Right cardiac atrium (tissue), 5 donors: Measurements from ENCODE around the gene MATR3. TPM values are rescaled to one million over a fixed set of nuclear protein-coding genes. Genes with fewer than 3 reads are reported as not detected.
"Not testable (repeated sequence)": the region's sequence is repeated elsewhere in the genome, so short reads cannot be mapped to it uniquely, and the experiment has no call there.

Source experiments
- ATAC-seq, 2 donors: fragments of 200-7000 bp; cut with Tn5 transposase; one replicate each; pipeline versions ENCODE4 v1.8.0 to v1.9.1; 2020; ENCODE audit warnings: moderate library complexity in 2 of 2, mild to moderate bottlenecking in 1 of 2
- DNase-seq, 3 donors: peaks; one replicate each; pipeline ENCODE4 v3.0.0-alpha.2; 2020
- H3K27ac ChIP-seq: one replicate; pipeline ENCODE4 v1.5.1; 2013; ENCODE audit warnings: mild to moderate bottlenecking, low read length, control low read depth, moderate library complexity
- H3K27me3 ChIP-seq: one replicate; pipeline ENCODE4 v1.6.1; 2013; ENCODE audit not compliant: control insufficient read depth, insufficient read depth
- H3K4me1 ChIP-seq: one replicate; pipeline ENCODE4 v1.6.1; 2013; ENCODE audit warnings: low read length; ENCODE audit not compliant: control insufficient read depth, insufficient read depth
- H3K4me3 ChIP-seq: one replicate; pipeline ENCODE4 v1.5.1; 2013; ENCODE audit warnings: low read length, control low read depth
- H3K9me3 ChIP-seq: one replicate; pipeline ENCODE4 v1.6.1; 2013; ENCODE audit warnings: low read length; ENCODE audit not compliant: control insufficient read depth
- WGBS: extraction: QIAGEN DNeasy Blood & Tissue Kit; methylation state at CpG from one replicate; pipeline ENCODE4 v1.1.7; 2013; 5-methylcytosine and 5-hydroxymethylcytosine counted together
- intact Hi-C, 4 donors: fragments of 100-400 bp; cut with DNase I; formaldehyde crosslinking; loops; one replicate each; pipeline versions ENCODE4 v1.11.0 to v1.14.0; 2022 to 2023
- polyA plus RNA-seq: library from polyadenylated mRNA; stranded (reverse); fragments of 200-250 nt; gene quantifications from one replicate; pipeline ENCODE4 v1.2.3, GENCODE V29; 2013
- total RNA-seq, 4 donors: library from RNA; stranded (reverse); fragmentation: NEBNext Ultra II Directional; extraction: Animal tissue kit (Norgen Biotek cat#: 25700); gene quantifications; one replicate each; pipeline ENCODE4 v1.2.1, GENCODE V29; 2021
- donor health status: healthy with polysubstance abuse.
- donor health status: DM: no; HTN: yes; CAD: no.
- donor health status: DM: no; HTN: no; CAD: no.
- donor health status: DM: no; HTN: yes; CAD: no; lungs with severe emphysema.
- donor health status: DM: yes; HTN: yes; CAD: no.

MATR3 gene
- total and polyA plus RNA-seq, 5 donors, result 144 to 162 (median 149) TPM

DNA sequence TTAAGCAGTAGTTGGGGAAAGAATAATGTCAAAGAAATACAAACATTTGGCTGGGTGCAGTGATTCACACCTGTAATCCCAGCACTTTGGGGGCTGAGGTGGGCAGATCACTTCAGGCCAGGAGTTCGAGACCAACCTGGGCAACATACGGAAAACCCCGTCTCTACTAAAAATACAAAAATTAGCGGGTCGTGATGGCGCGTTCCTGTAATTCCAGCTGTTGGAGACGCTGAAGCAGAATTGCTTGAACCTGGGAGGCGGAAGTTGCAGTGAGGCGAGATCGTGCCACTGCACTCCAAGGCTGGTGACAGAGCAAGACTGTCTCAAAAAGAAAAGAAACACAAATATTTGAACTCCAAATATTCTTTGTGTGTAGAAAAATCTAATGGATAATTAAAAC, 4.7 kb downstream of the MATR3 start:
- WGBS, result 50% methylated on average over 11 of the region's 11 CpGs
- Histone ChIP-seq H3K4me1 (peaks cover 16% of the 10 kb centered on the region), H3K27me3 (no peaks in the 10 kb centered on the region), H3K9me3 (no peaks in the 10 kb centered on the region), H3K4me3 (no peak overlapping the region), H3K27ac (no peak overlapping the region)
- DNase-seq (peak in 1 of 3 donors; percentile 14), ATAC-seq (no peak)
- intact Hi-C loops, result no loop called here

DNA sequence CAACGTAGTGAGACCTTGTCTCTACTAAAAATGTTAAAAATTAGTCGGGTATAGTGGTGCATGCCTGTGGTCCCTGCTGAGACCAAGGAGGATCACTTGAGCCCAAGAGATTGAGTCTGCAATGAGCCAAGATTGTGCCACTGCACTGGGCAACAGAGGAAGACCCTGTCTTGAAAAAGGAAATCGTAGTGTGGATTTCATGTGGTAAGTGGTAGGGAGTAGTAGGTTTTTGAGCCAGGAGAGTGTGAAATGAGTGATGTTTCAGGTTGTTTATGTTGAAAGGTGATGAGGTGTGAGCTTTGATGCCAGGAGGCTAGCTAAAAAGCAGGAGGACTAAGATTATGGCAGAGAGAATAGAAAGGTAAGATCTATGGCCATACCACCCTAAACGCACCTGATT, 5.9 kb downstream of the MATR3 start:
- ATAC-seq, result no peak
- Histone ChIP-seq H3K4me1 (peaks cover 19% of the 10 kb centered on the region), H3K9me3 (no peaks in the 10 kb centered on the region), H3K4me3 (no peak overlapping the region), H3K27ac (no peak overlapping the region), H3K27me3 (no peaks in the 10 kb centered on the region)
- no peak for DNase-seq
- 47% methylated on average over 4 of the region's 4 CpGs for WGBS
- intact Hi-C loops, result no loop called here

DNA sequence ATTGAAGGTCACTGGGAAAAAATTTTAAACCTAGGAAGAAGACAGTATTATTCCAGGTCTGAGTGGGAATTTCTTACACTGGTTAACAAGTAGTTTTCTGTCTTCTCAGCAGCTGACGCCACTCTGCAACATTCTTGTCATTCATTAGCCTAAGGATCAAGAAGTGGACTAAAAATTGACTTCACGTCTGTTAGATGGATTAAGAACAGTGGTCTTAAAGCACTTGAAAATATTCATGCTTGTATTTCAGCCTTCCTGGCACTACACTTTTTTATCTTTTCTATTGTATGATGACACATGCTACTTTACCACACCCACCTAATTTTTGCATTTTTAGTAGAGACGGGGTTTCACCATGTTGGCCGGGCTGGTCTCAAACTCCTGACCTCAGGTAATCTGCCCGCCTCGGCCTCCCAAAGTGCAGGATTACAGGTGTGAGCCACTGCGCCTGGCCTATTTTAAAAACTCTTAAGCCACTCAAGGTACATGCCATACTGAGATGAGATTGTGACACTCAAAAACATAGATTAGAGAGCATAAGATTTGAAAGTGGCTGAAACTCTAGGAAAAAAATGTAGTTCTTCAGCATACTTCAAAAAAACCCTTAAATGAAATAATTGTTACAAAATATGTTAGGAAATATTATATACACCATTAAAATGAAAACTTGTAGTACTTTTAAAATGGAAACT, 8.4 kb downstream of the MATR3 start:
- no peak overlapping the region for H3K4me3 ChIP-seq
- intact Hi-C loops, result no loop called here
- H3K27me3 ChIP-seq, result no peaks in the 10 kb centered on the region
- DNase-seq (no peak), ATAC-seq (no peak)
- 47% methylated on average over 7 of the region's 7 CpGs for WGBS
- peaks cover 12% of the 10 kb centered on the region for H3K4me1 ChIP-seq
- no peaks in the 10 kb centered on the region for H3K9me3 ChIP-seq
- H3K27ac ChIP-seq, result no peak overlapping the region

DNA sequence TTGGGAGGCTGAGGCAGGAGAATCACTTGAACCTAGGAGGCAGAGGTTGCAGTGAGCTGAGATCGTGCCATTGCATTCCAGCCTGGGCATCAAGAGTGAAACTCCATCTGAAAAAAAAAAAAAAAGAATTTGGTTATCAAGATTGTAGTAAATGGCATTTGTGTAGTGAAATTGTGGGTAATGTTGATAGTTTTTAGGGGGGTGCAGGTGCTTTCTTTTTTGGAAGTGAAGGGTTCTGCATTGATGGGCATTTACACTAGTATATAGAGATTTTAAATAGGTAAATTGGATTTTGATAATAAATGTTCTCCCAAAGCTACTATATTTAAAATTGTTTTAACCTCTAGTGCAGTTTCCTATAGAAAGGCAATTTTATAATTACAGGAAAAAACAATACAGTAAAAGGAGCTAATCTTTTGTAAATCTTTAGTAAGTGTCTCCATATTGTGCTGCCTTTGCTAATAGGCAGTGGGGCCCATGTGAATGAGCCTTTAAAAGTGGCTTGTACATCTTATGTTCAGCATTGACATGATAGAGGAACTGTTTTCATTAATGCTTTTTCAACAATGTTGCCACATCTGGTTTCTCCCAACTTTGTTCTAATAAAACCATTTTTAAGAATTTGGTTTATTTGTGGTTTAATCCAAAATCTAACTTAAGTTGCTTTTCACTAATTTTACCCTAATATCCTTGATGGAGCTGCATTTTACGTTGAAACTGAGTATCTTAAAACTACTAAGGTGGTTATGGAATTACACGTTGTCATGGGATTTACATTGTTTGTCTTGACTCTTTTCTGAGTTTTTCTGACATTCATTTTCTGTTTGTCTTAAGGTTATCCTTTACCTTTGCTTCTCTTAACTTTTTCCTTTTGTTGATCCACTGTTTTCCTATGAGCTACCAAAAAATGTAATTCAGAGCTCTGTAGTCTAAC, 11.1 kb downstream of the MATR3 start:
- no peaks in the 10 kb centered on the region for H3K9me3 ChIP-seq
- intact Hi-C loops, result no loop called here
- no peak overlapping the region for H3K27ac ChIP-seq
- DNase-seq (no peak), ATAC-seq (no peak)
- H3K27me3 ChIP-seq, result no peaks in the 10 kb centered on the region
- H3K4me1 ChIP-seq, result peaks cover 9% of the 10 kb centered on the region
- H3K4me3 ChIP-seq, result no peak overlapping the region
- 35% methylated on average over 3 of the region's 3 CpGs for WGBS

DNA sequence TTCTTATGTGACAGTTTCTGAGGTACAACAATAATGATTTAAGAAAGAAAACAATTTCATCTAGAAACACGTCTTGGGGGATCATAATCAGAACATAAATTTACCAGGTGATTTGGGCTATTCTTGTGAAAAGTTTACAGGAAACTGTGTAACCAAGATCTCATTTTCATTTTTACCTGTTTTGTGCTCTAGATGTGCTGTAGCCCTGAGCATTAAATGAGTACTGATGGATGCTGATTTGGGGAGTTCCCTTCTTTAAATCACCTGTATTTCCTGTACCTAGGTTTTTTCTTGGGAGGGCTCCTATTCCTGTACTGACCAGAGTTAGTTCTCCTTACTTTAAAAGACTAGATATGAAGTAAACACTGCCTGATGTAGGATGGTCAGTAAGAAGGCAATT, 12.7 kb downstream of the MATR3 start:
- H3K27me3 ChIP-seq, result no peaks in the 10 kb centered on the region
- WGBS, result 24% methylated on average over 1 of the region's 1 CpG
- ATAC-seq (no peak), DNase-seq (no peak)
- no peaks in the 10 kb centered on the region for H3K9me3 ChIP-seq
- intact Hi-C loops, result no loop called here
- H3K4me1 ChIP-seq, result peaks cover 7% of the 10 kb centered on the region
- no peak overlapping the region for H3K27ac ChIP-seq
- H3K4me3 ChIP-seq, result no peak overlapping the region

DNA sequence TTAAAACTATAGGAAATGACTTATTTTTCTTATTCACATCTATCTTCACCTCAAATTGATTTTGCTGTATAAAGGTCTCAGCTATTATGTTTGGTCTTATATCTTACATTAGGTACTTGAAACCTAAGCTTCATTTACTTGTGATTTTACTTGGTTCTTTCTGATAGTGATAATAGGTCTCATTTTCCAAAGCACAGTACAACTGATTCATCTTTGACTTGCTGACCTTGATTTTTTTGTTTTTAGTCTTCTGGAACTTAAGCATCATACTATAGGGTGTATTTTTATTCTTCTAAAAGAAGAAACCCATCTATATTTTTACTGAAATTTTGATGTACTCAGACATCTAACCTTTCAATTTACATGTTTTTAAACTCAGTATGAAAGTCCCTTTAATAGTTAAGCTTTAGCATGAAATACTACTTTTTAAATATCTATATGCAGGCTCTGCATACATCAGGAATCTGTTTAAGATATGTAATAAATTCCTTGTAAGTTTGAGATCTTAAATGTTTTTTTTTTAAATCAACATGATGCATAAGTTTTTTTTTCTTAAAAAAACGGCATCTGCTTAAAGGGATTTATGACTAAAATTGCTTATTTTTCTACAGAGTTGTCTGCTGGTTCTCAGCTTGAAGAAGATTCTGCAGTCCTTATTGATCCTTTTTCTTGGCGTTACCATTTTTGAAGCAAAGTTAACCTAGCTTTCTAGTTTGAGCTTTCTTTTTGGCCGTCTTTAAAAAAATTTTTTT, 13.3 kb downstream of the MATR3 start:
- WGBS, result 60% methylated on average over 3 of the region's 3 CpGs
- ATAC-seq, result no peak
- H3K4me1 ChIP-seq, result peaks cover 8% of the 10 kb centered on the region
- H3K27ac ChIP-seq, result no peak overlapping the region
- H3K27me3 ChIP-seq, result no peaks in the 10 kb centered on the region
- no peak for DNase-seq
- H3K4me3 ChIP-seq, result no peak overlapping the region
- H3K9me3 ChIP-seq, result no peaks in the 10 kb centered on the region
- intact Hi-C loops, result no loop called here

DNA sequence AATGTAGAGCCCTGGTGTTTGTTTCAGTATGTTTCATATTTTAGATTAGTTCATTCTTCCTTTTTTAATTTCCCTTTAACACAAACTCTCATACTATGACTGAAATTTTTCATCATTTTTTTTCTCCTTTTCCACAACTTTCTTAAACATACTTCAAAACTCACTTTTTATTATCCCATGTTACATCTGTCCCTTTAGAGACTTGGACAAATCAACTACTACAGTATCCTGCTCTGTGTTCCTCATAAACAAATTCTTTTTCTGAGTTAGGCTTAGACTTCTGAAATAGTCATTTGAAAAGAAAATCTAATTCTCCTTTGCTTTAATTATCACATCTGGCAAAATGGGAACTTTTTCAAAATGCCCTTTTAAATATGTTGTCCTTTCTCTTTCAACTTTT, 15.3 kb downstream of the MATR3 start:
- intact Hi-C loops, result no loop called here
- no peak overlapping the region for H3K4me3 ChIP-seq
- DNase-seq, result no peak
- H3K9me3 ChIP-seq, result no peaks in the 10 kb centered on the region
- no peaks in the 10 kb centered on the region for H3K27me3 ChIP-seq
- H3K4me1 ChIP-seq, result peaks cover 9% of the 10 kb centered on the region
- H3K27ac ChIP-seq, result no peak overlapping the region
- ATAC-seq, result no peak

DNA sequence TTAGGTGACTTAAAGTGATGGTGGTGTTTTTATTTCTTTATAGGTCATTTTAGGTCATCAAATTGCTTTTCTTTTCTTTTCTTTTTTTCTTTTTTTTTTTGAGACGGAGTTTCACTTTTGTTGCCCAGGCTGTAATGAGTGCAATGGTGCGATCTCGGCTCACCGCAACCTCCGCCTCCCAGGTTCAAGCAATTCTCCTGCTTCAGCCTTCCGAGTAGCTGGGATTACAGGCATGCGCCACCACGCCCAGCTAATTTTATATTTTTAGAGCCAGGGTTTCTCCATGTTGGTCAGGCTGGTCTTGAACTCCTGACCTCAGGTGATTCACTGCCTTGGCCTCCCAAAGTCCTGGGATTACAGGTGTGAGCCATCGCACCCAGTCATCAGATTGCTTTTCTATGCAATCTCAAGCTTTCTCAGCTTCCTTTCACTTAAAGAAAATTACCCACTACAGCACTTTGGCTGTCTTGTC, 17.2 kb downstream of the MATR3 start:
- 87% methylated on average over 9 of the region's 9 CpGs for WGBS
- H3K27ac ChIP-seq, H3K4me3 ChIP-seq, H3K4me1 ChIP-seq, H3K9me3 ChIP-seq, intact Hi-C loops, ATAC-seq, H3K27me3 ChIP-seq, DNase-seq: not testable (repeated sequence)

DNA sequence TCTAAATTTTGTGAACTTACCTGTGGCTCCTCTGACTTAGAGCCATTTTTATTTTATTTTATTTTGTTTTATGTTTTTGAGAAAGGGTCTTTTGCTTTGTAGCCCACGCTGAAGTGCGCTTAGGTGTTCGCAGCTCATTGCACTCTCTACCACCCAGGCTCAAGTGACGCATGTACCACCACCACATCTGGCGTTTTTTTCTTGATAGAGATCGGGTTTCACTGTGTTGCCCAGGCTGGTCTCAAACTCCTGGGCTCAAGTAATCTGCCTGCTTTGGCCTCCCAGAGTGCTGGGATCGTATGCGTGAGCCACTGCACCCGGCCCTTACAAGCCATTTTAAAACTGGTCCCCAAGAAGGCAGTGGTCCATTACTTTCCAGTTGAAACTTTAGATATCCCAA, 18.5 kb downstream of the MATR3 start:
- H3K4me3 ChIP-seq, result no peak overlapping the region
- DNase-seq (no peak), ATAC-seq (no peak)
- no peaks in the 10 kb centered on the region for H3K9me3 ChIP-seq
- H3K27me3 ChIP-seq, result no peaks in the 10 kb centered on the region
- peaks cover 9% of the 10 kb centered on the region for H3K4me1 ChIP-seq
- WGBS, result 82% methylated on average over 9 of the region's 9 CpGs
- intact Hi-C loops, result no loop called here
- H3K27ac ChIP-seq, result no peak overlapping the region

DNA sequence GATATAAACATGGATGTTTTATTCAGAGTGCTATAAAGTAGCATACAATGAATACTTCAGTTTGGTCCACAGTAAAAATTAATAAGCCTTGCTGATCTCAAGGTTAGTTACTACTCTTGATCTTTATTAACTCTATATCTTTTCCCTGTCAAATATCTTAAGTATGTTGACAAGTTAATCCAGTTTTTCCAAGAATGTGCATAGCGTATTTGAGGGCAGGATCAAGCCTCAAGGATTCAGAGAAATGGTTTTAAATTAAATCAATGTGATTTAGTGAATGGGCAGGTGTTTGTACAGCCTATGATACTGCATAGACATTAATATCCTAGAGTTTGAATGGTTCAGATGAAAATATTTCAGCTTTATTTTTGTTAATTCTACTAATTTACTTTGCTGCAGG, 20.7 kb downstream of the MATR3 start:
- ATAC-seq, result no peak
- Histone ChIP-seq H3K4me3 (no peak overlapping the region), H3K9me3 (no peaks in the 10 kb centered on the region), H3K4me1 (peaks cover 5% of the 10 kb centered on the region), H3K27ac (no peak overlapping the region), H3K27me3 (no peaks in the 10 kb centered on the region)
- no peak for DNase-seq
- intact Hi-C loops, result no loop called here
- WGBS, result 84% methylated on average over 1 of the region's 1 CpG
